Stimulated activated CD8-positive, alpha-beta memory T cell treated with anti-CD3 and anti-CD28 coated beads, Interleukin-15, amount 100 ng/mL, for 1 hour (primary cell): ENCODE measurements around the gene UBE2E2.

ENCODE experiments used
- DNase-seq: peaks from one replicate; pipeline ENCODE4 v3.0.0-alpha.2; 2020; ENCODE audit warnings: low read depth

The UBE2E2 gene

DNA sequence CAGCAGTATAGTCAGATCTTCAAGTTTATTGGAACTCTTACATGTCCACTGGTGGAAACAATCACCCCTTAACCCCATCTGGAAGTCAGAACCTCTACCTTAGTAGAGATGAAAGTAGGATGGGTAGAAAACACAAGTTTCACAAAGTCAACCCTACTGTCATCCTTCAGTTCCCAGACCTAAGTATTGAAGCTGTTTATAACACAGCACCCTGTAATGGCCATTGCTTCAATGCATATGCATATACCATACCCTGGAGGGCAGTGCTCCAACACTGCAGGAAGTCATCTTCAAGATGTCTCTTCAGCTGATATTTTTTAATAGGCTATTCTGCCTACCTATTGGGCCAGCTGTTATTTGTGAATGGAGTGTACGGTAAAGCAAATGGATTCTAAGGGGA lies 241.3 kb downstream of the UBE2E2 start:
- DNase-seq: no peak

DNA sequence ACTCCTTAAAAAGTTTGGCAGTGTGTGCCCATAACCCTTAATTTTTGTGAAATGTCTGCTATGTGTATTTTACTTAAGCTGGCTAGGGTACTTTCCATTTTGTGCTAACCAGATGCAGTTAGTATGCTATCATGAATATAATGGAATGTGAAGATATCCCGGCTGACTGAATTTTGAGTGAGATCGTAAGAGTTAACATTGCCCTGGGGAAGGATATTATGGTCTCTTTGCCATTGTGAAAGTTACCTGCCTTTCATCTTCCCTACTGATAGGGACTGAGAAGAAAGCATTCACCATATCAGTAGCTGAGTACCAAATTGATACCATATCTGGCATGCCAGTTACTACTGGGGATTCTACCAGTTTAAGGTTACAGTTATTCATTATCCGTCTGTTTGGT lies 243.2 kb downstream of the UBE2E2 start:
- DNase-seq: no peak

DNA sequence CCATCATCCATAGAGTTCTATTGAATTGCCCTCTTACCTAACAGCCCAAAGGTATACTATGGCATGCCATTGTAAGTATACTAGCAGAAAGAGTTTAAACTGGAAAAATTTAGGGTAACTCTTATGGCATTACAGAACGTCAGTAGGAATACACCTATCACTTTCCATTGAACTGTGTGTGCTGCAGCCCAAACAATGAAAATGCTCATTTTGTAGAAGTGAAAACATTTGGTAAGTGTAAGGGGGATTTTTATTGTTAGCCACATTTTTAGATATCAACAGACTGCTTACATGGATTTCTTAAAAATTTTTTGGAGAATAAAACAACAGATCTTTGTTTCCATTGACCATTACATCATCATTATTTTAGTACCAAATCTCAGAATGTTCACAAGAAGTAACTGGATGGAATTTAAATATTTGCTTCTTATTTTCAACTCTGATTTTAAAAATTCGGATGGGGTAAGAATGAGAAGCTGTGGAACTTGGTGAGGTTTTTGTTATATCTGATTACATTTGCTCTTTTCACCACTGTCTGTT lies 245.9 kb downstream of the UBE2E2 start:
- DNase-seq: no peak

DNA sequence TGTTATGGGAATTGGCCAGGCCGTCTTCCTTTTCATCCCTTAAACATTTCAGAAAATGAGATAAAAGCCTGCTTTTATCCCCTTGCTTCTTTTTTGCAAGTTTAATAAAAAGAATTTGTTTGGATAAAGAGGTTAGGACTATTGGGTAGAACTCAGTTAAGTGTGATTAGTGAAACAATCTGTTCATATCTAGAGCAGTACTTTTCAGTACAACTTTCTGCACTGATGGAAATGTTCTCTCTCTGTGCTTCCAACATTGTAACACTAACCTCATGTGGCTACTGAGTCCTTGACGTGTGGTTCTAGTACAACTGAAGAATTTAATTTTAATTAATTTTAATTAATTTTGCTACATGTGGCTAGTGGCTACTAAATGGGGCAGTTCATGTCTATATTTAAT lies 246.9 kb downstream of the UBE2E2 start:
- DNase-seq: no peak

- no peak for DNase-seq
Measured at GRCh38 chr3:23450806-23451205, 247.7 kb downstream of the UBE2E2 start.

- DNase-seq: no peak
Measured at GRCh38 chr3:23452408-23452807, 249.3 kb downstream of the UBE2E2 start.

DNA sequence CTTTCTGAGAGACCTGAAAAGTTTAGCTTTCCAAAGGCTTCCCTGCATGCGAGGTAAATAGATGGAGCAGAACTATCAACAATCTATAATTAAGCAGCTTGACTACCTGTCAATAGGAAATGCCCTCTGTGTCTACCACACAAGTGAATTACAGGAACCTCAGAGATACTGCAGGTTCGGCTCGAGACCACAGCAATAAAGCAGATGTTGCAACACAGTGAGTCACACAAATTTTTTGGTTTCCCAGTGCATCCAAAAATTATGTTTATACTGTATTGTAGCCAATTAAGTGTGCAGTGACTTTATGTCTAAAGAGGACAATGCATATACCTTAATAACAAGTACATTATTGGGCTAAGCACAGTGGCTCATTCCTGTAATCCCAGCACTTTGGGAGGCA lies 252.0 kb downstream of the UBE2E2 start:
- no peak for DNase-seq

GRCh38 chr3:23455775-23456174 lies 252.6 kb downstream of the UBE2E2 start:
- no peak for DNase-seq

GRCh38 chr3:23457697-23458096 lies 254.6 kb downstream of the UBE2E2 start:
- no peak for DNase-seq

- DNase-seq: no peak
Measured at GRCh38 chr3:23459465-23459864, 256.3 kb downstream of the UBE2E2 start.

DNA sequence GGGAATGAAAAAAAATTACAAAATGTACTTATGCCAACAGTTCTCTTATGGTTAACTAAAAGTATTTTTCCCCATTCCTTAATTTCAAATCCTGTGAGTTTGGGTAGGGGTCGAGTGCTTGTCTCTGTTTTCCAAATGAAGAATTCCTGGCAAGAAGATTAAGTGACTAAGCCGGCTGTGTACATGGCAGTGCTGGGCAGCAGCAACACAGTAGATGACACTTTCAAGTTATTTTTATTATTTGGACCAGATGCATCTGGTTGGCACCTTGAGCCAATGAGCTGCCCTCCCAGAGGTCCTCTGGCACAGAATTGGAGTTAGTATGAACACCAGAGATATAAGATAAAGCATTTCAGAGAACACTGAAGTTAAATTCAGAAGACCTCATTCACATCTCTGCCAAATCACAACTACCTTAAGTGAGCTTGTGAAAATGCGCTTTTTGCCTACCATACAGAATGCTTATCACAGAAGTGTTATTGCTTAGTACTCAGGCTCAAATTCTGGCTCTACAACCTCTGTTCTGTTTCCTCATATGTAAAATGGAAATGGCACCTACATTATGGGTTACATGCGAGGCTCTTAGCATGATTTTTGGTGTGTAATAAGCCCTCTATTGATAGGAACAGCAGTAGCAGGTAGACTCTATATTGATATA lies 256.9 kb downstream of the UBE2E2 start:
- no peak for DNase-seq

- DNase-seq: no peak
Measured at GRCh38 chr3:23461069-23461468, 257.9 kb downstream of the UBE2E2 start.

GRCh38 chr3:23463791-23464190 lies 260.7 kb downstream of the UBE2E2 start:
- no peak for DNase-seq

GRCh38 chr3:23465569-23465968 lies 262.4 kb downstream of the UBE2E2 start:
- no peak for DNase-seq

GRCh38 chr3:23468203-23468602 lies 265.1 kb downstream of the UBE2E2 start:
- DNase-seq: no peak

GRCh38 chr3:23474580-23475357 lies 271.6 kb downstream of the UBE2E2 start:
- no peak for DNase-seq

- DNase-seq: no peak
Measured at GRCh38 chr3:23475446-23475845, 272.3 kb downstream of the UBE2E2 start.

GRCh38 chr3:23479026-23479425 lies 275.9 kb downstream of the UBE2E2 start:
- no peak for DNase-seq

GRCh38 chr3:23479615-23480328 lies 276.6 kb downstream of the UBE2E2 start:
- no peak for DNase-seq

GRCh38 chr3:23480329-23480714 lies 277.2 kb downstream of the UBE2E2 start:
- no peak for DNase-seq

GRCh38 chr3:23481011-23481615 lies 278.0 kb downstream of the UBE2E2 start:
- no peak for DNase-seq

GRCh38 chr3:23481616-23482278 lies 278.6 kb downstream of the UBE2E2 start:
- no peak for DNase-seq
